T-helper 22 cell (primary cell): ENCODE measurements around the gene AKNA.

Experiments used
- DNase-seq: peaks from one replicate; pipeline ENCODE4 v3.0.0-alpha.2; 2020; ENCODE audit warnings: low read depth

Gene AKNA

DNA sequence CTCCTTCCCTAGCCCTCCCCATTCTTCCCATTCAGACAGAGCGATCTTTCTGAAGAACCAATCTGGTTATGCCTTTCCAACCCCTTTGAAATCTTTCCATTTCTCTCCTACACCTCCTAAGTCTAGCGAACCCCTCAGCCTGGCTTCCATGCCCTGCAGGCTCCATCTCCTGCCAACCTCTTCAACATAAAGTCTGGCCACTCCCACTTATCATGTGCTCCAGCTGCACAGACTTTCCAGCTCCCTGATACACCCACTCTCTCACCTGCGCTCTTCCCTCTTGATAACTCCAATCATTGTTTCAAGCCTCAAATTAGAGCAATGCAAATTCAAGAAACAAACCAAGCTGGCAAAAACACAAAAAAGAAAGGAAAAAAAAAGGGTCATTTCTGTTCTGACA lies 68.6 kb downstream of the AKNA start:
- no peak for DNase-seq

GRCh38 chr9:114318416-114318815 lies 69.4 kb downstream of the AKNA start:
- no peak for DNase-seq

GRCh38 chr9:114317665-114318357 lies 70.0 kb downstream of the AKNA start:
- no peak for DNase-seq

DNA sequence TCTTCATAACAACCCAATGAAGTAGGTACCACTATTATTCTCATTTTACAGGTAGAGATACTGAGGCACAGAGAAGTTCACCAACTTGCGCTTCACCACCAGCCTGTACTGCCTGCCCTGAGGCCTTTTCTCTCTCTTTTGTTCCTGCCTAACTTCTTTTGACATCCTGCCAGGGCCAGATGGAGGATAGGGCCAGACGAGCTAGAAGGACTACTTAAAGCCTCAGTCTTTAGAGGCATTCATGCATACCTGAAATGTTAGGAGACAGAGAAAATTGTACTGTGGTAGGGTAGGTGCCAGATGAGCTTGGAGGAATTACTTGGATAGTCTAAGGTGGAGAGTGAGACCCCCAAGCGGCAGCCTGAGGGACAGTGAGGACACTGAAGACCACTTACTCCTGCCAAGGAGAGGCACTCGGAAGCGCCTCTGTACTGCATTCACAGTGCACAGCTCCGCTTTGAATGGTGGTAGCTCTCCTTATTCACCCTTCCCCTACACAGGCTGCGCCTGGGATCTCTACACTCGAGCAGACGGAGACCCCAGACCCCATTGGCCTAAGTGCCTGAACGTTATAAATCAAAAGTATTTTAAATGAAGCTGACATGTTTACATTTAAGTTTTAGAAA lies 71.1 kb downstream of the AKNA start:
- no peak for DNase-seq

GRCh38 chr9:114315723-114316363 lies 71.9 kb downstream of the AKNA start:
- no peak for DNase-seq

DNA sequence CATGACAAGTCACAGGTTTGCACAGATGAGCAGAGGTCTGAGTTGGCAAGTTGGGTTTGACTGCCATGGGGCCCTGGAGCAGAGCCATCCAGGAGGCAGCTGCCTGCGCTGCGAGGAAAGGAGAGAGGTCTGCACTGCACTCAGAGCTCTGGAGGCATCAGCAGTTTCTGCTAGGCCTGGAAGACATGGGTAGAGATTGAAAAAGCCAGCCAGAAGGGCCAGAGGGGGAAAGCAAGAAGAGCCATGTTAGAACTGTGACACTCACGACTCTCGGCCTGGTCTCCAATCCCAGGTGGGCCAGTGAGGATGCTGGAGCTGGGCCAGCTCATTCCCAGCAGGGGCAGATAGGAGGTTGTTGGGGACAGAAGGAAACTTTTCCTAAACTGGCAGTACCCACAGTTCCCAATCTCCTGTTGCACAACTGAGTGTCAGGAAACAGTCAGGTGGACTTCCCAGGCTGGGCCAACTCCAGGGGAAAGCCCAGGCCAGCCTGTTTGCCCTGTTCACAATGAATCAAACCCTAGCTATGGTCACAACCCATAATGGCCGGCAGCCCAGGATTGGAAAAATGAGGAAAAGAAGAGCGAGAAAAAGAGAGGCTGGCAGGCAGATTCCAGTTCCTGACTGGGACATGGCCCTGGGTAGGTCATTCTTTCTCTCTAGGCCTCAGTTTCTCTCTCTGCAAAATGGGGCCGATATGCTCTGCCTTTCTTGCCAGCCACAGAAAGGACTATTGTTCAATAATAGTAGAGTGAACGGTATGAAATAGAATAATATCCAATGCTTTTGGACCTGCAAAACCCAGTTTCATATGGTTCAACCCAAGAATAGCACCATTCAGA lies 72.7 kb downstream of the AKNA start:
- DNase-seq = no peak

- DNase-seq = no peak
These were observed 73.4 kb downstream of the AKNA start for GRCh38 chr9:114314256-114314867.

- DNase-seq = no peak
These were observed 74.6 kb downstream of the AKNA start for GRCh38 chr9:114313186-114313585.

DNA sequence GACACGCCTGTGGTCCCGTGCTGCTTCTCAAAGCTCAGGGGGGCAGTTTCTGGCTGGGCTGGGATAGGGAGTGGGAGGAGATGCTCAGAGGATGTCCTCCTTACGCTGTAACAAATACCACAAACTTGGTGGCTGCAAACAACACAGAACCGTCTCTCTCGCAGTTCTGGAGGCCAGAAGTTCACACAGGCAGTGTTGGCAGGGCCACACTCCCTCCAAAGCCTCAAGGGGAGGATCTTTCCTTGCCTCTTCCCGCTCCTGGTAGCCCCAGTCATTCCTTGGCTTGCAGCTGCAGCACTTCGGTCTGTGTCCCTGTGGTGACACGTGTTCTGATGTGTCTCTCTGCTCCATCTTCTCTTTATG lies 75.3 kb downstream of the AKNA start:
- DNase-seq = no peak

- DNase-seq = no peak
These were observed 75.9 kb downstream of the AKNA start for GRCh38 chr9:114311571-114312512.

- no peak for DNase-seq
These were observed 77.0 kb downstream of the AKNA start for GRCh38 chr9:114310471-114311450.

DNA sequence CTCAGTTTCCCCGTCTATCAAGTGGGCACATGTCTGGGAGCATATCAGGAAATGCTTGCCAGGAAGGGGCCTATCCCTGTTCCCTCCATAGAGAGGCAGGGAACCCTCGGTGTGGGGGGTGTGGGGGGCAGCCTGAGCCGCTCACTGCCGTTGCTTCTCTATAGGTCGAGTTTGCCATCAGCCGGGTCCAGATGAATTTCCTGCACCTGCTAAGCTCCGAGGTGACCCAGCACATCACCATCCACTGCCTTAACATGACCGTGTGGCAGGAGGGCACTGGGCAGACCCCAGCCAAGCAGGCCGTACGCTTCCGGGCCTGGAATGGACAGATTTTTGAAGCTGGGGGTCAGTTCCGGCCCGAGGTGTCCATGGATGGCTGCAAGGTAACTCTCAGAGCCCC lies 78.7 kb downstream of the AKNA start:
- DNase-seq = no peak

- DNase-seq = no peak
These were observed 79.3 kb downstream of the AKNA start for GRCh38 chr9:114308361-114308950.

DNA sequence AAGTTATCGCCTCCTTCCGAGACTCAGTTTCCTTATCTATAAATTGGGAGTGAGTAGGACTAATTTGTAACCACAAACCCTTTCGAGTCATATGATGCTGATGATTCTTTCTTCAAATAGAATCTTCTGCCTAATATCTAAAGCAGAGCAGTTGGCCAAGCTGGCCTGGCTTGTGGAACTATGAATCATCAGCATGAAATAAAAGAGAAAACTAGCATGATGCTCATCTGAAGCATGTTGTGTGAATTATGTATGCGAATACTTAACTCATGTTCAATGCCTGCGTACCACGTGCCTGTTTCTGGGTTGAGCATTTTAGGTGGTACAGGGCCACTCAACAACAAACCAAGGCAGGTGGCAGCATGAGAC lies 79.9 kb downstream of the AKNA start:
- no peak for DNase-seq

DNA sequence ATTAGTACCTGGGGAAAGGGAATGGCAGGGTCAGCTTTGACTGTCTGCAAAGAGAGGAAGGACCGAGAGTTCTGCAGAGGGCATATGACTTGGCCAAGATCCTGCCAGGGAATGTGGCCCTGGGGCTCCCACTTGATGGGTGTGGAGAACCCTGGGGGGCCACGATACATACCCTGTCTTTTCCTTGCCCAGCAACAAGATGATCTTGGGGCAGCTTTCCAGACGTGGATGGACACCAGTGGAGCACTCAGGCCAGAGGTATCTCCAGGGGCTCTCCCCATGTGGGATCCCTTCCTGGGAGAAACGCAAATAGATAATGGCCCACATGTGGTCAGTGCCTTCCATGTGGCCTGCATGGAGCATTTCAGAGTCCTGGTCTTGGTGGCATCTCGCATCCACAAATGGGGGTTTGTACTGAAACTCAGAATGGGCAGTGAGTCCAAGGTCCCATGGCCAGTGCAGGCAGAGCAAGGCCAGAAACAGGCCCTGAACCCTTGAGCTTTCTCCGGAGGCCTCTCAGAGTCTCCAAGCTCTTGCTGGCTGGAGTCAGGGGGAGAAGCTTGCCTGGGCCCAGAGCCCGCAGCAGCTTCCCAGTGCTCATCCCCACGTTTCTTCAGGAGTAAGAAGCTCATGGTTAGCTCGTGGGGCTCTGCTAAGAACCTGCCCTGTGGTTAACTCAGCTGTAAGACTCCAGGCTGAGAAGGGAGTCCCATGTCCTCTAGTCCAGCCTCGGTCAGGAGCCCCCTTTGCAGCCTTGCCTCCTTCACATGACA lies 83.2 kb downstream of the AKNA start:
- DNase-seq = no peak

DNA sequence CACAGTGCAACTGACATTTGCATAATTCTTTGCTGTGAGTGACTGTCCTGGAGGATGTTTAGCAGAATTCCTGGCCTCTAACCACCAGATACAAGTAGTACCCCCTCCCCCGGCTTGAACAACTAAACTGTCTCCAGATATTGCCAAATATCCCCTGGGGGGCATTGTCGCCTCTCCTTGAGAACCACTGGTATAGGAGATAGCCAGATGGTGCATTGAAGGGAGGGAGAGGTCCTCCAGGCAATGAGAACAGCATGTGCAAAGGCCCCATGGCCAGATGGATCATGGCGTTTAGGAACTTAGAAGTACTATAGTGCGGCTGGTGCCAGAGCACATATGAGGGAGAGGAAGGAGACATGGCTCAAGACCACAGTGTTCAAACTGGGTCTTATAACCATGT lies 83.8 kb downstream of the AKNA start:
- DNase-seq = no peak

GRCh38 chr9:114303571-114303970 lies 84.2 kb downstream of the AKNA start:
- DNase-seq = no peak

GRCh38 chr9:114302727-114303126 lies 85.1 kb downstream of the AKNA start:
- no peak for DNase-seq
